K562 (cell line): ENCODE results near the gene OR2W3. TPM values are rescaled to one million over a fixed set of nuclear protein-coding genes. Genes with fewer than 3 reads are reported as not detected.
"Not testable (repeated sequence)": the region's sequence is repeated elsewhere in the genome, so short reads cannot be mapped to it uniquely, and the experiment has no call there.

ENCODE experiments used
- CREB1 ChIP-seq, 2 experiments: sonication (generic) in 1 of 2; formaldehyde crosslinking in 1 of 2; IDR thresholded peaks; 2 replicates each; pipeline versions ENCODE4 v1.6.1 to v1.8.0; 2012 to 2022; ENCODE audit warnings: inconsistent platforms in 1 of 2, mild to moderate bottlenecking in 1 of 2, missing genetic modification reagents in 1 of 2, moderate library complexity in 1 of 2
- CXXC5 ChIP-seq: fragments of 250-450 bp; sonication (Bioruptor Pico); IDR thresholded peaks from 2 replicates; pipeline ENCODE4 v1.8.0; 2022; ENCODE audit warnings: inconsistent platforms, mild to moderate bottlenecking, moderate library complexity
- HCFC1 ChIP-seq: IDR thresholded peaks from 2 replicates; pipeline ENCODE4 v1.6.1; 2012; ENCODE audit warnings: low read depth, low read length, improper control_type of control experiment
- NRF1 ChIP-seq, 2 experiments: fragments of 450-650 bp; IDR thresholded peaks in 1 of 2; conservative IDR thresholded peaks in 1 of 2; 2 replicates each; pipeline ENCODE4 v1.6.1; 2014; ENCODE audit warnings: mild to moderate bottlenecking in 2 of 2
- RREB1 ChIP-seq: fragments of 250-450 bp; sonication (Bioruptor Pico); IDR thresholded peaks from 2 replicates; pipeline ENCODE4 v1.4.0; 2020
- polyA plus RNA-seq, 8 experiments: library from polyadenylated mRNA; depleted of rRNA in 4 of 8; stranded (reverse) in 5 of 8; unstranded in 3 of 8; fragments of >200 nt; fragmentation: Nextera tagmentation in 2 of 8; fragmentation: Illumina TruSeq in 1 of 8; extraction: Ambion mirVana in 2 of 8; extraction: Trizol in 1 of 8; gene quantifications; 2 replicates each; pipeline versions ENCODE4 v1.2.1 to v1.2.3, GENCODE V29; 2011 to 2014; ENCODE audit warnings: inconsistent platforms in 1 of 8, missing spikeins in 1 of 8
- total RNA-seq, 7 experiments: library from RNA; depleted of rRNA in 6 of 7; stranded (reverse); fragments of >200 nt in 6 of 7; fragmentation: Illumina TruSeq in 2 of 7; extraction: Trizol in 2 of 7; gene quantifications; 2 replicates each; pipeline versions ENCODE4 v1.2.1 to v1.2.3, GENCODE V29; 2011 to 2021; ENCODE audit warnings: low replicate concordance in 1 of 7
- TF ChIP-seq, protein P1 (sequence below): fragments of 450-650 bp; IDR thresholded peaks from 2 replicates; pipeline ENCODE4 v1.6.1; 2016; ENCODE audit warnings: mild to moderate bottlenecking
- TF ChIP-seq, protein P2 (sequence below), 2 experiments: fragments of 450-650 bp in 1 of 2; sonication (generic) in 1 of 2; formaldehyde crosslinking in 1 of 2; IDR thresholded peaks; 2 replicates each; pipeline versions ENCODE4 v1.7.1 to v1.9.0; 2016 to 2022; ENCODE audit warnings: inconsistent platforms in 1 of 2, mild to moderate bottlenecking in 1 of 2, missing genetic modification reagents in 1 of 2

The OR2W3 gene
- total and polyA plus RNA-seq, 9 of the 15 experiments (the other 6 are each of a cell fraction or from before 2014, with no cell fraction given) = 0.67 to 7.6 (median 3.7) TPM

- TF ChIP-seq, protein P1, sequence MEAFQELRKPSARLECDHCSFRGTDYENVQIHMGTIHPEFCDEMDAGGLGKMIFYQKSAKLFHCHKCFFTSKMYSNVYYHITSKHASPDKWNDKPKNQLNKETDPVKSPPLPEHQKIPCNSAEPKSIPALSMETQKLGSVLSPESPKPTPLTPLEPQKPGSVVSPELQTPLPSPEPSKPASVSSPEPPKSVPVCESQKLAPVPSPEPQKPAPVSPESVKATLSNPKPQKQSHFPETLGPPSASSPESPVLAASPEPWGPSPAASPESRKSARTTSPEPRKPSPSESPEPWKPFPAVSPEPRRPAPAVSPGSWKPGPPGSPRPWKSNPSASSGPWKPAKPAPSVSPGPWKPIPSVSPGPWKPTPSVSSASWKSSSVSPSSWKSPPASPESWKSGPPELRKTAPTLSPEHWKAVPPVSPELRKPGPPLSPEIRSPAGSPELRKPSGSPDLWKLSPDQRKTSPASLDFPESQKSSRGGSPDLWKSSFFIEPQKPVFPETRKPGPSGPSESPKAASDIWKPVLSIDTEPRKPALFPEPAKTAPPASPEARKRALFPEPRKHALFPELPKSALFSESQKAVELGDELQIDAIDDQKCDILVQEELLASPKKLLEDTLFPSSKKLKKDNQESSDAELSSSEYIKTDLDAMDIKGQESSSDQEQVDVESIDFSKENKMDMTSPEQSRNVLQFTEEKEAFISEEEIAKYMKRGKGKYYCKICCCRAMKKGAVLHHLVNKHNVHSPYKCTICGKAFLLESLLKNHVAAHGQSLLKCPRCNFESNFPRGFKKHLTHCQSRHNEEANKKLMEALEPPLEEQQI = peak; percentile 65
- peak; percentile 79 for TF ChIP-seq CXXC5 (CRISPR knock-in tag)
- TF ChIP-seq, protein P2, sequence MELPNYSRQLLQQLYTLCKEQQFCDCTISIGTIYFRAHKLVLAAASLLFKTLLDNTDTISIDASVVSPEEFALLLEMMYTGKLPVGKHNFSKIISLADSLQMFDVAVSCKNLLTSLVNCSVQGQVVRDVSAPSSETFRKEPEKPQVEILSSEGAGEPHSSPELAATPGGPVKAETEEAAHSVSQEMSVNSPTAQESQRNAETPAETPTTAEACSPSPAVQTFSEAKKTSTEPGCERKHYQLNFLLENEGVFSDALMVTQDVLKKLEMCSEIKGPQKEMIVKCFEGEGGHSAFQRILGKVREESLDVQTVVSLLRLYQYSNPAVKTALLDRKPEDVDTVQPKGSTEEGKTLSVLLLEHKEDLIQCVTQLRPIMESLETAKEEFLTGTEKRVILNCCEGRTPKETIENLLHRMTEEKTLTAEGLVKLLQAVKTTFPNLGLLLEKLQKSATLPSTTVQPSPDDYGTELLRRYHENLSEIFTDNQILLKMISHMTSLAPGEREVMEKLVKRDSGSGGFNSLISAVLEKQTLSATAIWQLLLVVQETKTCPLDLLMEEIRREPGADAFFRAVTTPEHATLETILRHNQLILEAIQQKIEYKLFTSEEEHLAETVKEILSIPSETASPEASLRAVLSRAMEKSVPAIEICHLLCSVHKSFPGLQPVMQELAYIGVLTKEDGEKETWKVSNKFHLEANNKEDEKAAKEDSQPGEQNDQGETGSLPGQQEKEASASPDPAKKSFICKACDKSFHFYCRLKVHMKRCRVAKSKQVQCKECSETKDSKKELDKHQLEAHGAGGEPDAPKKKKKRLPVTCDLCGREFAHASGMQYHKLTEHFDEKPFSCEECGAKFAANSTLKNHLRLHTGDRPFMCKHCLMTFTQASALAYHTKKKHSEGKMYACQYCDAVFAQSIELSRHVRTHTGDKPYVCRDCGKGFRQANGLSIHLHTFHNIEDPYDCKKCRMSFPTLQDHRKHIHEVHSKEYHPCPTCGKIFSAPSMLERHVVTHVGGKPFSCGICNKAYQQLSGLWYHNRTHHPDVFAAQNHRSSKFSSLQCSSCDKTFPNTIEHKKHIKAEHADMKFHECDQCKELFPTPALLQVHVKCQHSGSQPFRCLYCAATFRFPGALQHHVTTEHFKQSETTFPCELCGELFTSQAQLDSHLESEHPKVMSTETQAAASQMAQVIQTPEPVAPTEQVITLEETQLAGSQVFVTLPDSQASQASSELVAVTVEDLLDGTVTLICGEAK (IDR thresholded peaks at IDR 0.05) = peak; percentile 60
- TF ChIP-seq, protein P2 (CRISPR knock-in tag; IDR thresholded peaks at IDR 0.05) = not testable (repeated sequence)
- TF ChIP-seq HCFC1 = peak; percentile 49
- peak; percentile 46; the same call in 1 of the 2 replicates for TF ChIP-seq CREB1 (IDR thresholded peaks at IDR 0.05)
- TF ChIP-seq CREB1 (CRISPR knock-in tag; IDR thresholded peaks at IDR 0.05) = peak; percentile 28; the same call in 1 of the 2 replicates
- peak; percentile 79 to 84 for TF ChIP-seq NRF1 (conservative IDR thresholded peaks at IDR 0.05 in 1 of 2, IDR thresholded peaks at IDR 0.05 in 1 of 2)
- peak; percentile 69; the same call in 1 of the 2 replicates for TF ChIP-seq RREB1 (CRISPR knock-in tag)
Observed at GRCh38 chr1:247936965-247937734, 41.8 kb downstream of the OR2W3 start (continued).
